PC-3 (cell line): Measurements from ENCODE around the gene CIAPIN1.

Experiments
- EZH2 ChIP-seq: fragments of 300-600 bp; sonication (generic); IDR thresholded peaks from one replicate; pipeline ENCODE4 v1.6.1; 2017; ENCODE audit warnings: antibody characterized with exemption, mild to moderate bottlenecking, low read length; ENCODE audit not compliant: unreplicated experiment
- EZH2phosphoT487 ChIP-seq: fragments of 300-600 bp; sonication (generic); IDR thresholded peaks from 2 replicates; pipeline ENCODE4 v1.6.1; 2018; ENCODE audit warnings: mild to moderate bottlenecking, antibody characterized with exemption, low read length, borderline replicate concordance
- TF ChIP-seq, protein P1 (sequence below): fragments of 300-600 bp; sonication (generic); conservative IDR thresholded peaks from 2 replicates; pipeline ENCODE4 v1.5.1; 2017; ENCODE audit warnings: antibody characterized with exemption, low read depth, mild to moderate bottlenecking, low read length

DNA sequence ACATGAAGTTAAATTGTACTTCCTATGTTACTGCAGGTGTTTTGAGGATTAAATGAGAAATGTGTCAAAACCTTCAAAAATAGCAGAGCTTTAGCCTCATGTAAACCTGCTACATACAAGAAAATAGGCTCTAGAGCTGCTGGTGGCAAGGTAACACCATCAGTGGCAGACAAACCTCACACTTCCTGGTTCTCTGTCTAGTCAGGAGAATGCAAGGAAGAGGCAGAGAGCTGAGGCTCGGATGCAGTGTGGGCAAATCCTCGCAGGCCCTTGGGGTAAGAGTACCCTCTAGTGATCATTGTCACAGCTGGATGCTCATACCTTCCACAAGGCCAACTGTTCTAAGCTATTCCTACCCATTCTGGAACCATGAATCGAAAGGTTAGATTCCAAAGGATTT, 14.2 kb downstream of the CIAPIN1 start:
- TF ChIP-seq, protein P1, sequence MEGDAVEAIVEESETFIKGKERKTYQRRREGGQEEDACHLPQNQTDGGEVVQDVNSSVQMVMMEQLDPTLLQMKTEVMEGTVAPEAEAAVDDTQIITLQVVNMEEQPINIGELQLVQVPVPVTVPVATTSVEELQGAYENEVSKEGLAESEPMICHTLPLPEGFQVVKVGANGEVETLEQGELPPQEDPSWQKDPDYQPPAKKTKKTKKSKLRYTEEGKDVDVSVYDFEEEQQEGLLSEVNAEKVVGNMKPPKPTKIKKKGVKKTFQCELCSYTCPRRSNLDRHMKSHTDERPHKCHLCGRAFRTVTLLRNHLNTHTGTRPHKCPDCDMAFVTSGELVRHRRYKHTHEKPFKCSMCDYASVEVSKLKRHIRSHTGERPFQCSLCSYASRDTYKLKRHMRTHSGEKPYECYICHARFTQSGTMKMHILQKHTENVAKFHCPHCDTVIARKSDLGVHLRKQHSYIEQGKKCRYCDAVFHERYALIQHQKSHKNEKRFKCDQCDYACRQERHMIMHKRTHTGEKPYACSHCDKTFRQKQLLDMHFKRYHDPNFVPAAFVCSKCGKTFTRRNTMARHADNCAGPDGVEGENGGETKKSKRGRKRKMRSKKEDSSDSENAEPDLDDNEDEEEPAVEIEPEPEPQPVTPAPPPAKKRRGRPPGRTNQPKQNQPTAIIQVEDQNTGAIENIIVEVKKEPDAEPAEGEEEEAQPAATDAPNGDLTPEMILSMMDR, result no peak
- TF ChIP-seq EZH2 (no peak), EZH2phosphoT487 (no peak)
